ENCODE results near the gene CTDNEP1.

GRCh38 chr17:7266784-7267183, 15.2 kb upstream of the CTDNEP1 start:
- no peak for TF ChIP-seq CTCF (IDR thresholded peaks at IDR 0.05)
- no peak for TF ChIP-seq SIN3A (IDR thresholded peaks at IDR 0.05; ENCODE audit: borderline replicate concordance, insufficient read depth, low read depth, low read length)
- no peak for TF ChIP-seq POLR2AphosphoS5 (IDR thresholded peaks at IDR 0.05; ENCODE audit: low read depth, low read length)
- TF ChIP-seq TCF7L2 (IDR thresholded peaks at IDR 0.05; ENCODE audit: low read depth, low read length): no peak
- TF ChIP-seq REST (IDR thresholded peaks at IDR 0.05; ENCODE audit: insufficient read depth in 1 of 2, low read depth in 2 of 2, low read length in 1 of 2): no peak
